Measurements from ENCODE around the gene CYP2S1. TPM values are rescaled to one million over a fixed set of nuclear protein-coding genes. Genes with fewer than 3 reads are reported as not detected.

The CYP2S1 gene
- total RNA-seq, 4 donors from 2014 or later, result 4.2 to 30.7 (median 14.9) TPM

DNA sequence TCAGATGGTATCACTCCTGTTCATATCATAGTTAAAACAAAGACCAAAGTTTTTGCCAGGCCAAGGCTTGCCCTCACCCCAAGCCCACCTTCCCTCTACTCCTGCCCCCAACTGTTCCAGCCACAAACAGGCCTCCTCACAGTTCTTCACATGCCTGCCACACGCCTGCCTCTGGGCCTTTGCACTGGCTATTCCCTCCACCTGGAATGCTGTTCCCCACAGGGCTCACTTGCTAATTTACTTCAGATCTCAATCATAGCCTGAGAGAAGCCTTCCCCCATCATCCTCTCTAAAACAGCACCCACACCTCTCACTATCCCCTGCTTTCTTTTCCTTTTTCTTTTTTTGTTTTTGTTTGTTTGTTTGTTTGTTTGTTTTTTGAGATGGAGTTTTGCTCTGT is 21.1 kb downstream of the CYP2S1 start:
- intact Hi-C loops (cut with DNase I; ENCODE audit: low total_unique reads), result no loop called here
- no peak for DNase-seq
- H3K27ac ChIP-seq, result no peak overlapping the region
- 82 to 100% methylated on average over 1 of the region's 1 CpG for WGBS, 2 donors (ENCODE audit: low coverage in 1 of 2)
- no peaks in the 10 kb centered on the region for H3K36me3 ChIP-seq
- H3K4me3 ChIP-seq, result no peak overlapping the region
- in situ Hi-C loops (cut with MboI; ENCODE audit: low pct_ligation_motif_present in 1 of 4, low pct_unique_long_range_greater_than_20kb in 1 of 4, low sequenced_read_pairs in 3 of 4), result loop anchor here in 1 of 4 donors (5.0 kb wide), 1 partner anchor 43 kb away; no protein-coding TSS in a partner anchor
- peaks cover 0 to 8% (median 4%) of the 10 kb centered on the region in 4 donors for H3K4me1 ChIP-seq
- H3K9me3 ChIP-seq, result no peaks in the 10 kb centered on the region
- TF ChIP-seq EP300 (IDR thresholded peaks at IDR 0.05; ENCODE audit: low read depth) (no peak), POLR2AphosphoS5 (IDR thresholded peaks at IDR 0.05) (no peak)
- H3K27me3 ChIP-seq, result peaks cover 5% of the 10 kb centered on the region

DNA sequence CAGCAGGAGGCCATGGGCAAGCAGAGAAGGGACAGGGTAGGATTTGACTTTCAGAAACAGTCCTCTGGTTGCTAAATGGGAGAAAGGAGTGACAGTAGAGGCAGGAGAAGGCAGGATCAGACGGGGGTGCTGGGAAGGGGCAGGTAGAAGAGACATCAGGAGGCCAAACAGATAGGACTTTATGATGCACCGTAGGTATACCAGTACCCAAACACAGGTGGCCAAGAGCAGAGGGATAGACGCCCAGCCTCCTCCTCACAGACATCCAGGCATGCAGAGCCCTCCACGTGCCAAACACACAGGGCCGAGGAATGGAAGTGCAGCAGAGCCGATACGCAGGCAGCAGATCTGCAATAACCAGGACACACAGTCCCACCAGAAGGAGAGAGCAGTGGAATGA is 24.7 kb downstream of the CYP2S1 start:
- intact Hi-C loops (cut with DNase I; ENCODE audit: low total_unique reads), result no loop called here

DNA sequence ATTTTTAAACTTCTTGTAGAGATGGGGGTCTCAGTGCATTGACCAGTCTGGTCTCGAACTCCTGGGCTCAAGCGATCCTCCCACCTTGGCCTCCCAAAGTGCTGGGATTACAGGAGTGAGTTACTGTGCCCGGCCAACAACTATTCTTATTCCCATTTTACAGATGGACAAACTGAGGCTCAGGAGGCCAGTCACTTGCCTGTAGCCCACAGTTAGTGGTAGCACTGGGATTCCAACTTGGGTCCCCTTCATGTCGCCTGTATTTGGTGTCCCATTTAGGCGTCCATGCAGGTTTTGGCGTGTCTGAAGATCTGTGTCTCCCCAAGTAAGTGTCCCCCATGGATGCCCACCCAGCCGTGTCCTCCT is 25.2 kb downstream of the CYP2S1 start:
- H3K27ac ChIP-seq, result peak overlapping the region; percentile 89 to 96 (median 90)
- 65% methylated on average over 7 of the region's 7 CpGs; no CpG with 5 or more reads in 1 of the 2 donors for WGBS, 2 donors (ENCODE audit: low coverage in 1 of 2)
- peak overlapping the region in 2 of 4 donors; percentile 46 to 55 for H3K4me3 ChIP-seq
- no peaks in the 10 kb centered on the region for H3K36me3 ChIP-seq
- in situ Hi-C loops (cut with MboI; ENCODE audit: low pct_ligation_motif_present in 1 of 4, low pct_unique_long_range_greater_than_20kb in 1 of 4, low sequenced_read_pairs in 3 of 4) (no loop called here), intact Hi-C loops (cut with DNase I; ENCODE audit: low total_unique reads) (no loop called here)
- peaks cover 29% of the 10 kb centered on the region for H3K27me3 ChIP-seq
- peaks cover 0 to 28% (median 6%) of the 10 kb centered on the region in 4 donors for H3K4me1 ChIP-seq
- no peak for TF ChIP-seq POLR2AphosphoS5 (IDR thresholded peaks at IDR 0.05)
- TF ChIP-seq POLR2A (IDR thresholded peaks at IDR 0.05), result no peak
- TF ChIP-seq, protein P1, sequence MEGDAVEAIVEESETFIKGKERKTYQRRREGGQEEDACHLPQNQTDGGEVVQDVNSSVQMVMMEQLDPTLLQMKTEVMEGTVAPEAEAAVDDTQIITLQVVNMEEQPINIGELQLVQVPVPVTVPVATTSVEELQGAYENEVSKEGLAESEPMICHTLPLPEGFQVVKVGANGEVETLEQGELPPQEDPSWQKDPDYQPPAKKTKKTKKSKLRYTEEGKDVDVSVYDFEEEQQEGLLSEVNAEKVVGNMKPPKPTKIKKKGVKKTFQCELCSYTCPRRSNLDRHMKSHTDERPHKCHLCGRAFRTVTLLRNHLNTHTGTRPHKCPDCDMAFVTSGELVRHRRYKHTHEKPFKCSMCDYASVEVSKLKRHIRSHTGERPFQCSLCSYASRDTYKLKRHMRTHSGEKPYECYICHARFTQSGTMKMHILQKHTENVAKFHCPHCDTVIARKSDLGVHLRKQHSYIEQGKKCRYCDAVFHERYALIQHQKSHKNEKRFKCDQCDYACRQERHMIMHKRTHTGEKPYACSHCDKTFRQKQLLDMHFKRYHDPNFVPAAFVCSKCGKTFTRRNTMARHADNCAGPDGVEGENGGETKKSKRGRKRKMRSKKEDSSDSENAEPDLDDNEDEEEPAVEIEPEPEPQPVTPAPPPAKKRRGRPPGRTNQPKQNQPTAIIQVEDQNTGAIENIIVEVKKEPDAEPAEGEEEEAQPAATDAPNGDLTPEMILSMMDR (IDR thresholded peaks at IDR 0.05), result no peak
- TF ChIP-seq EP300 (IDR thresholded peaks at IDR 0.05; ENCODE audit: low read depth), result no peak
- no peak for DNase-seq
- H3K9me3 ChIP-seq, result no peaks in the 10 kb centered on the region

More for the DNA sequence above, 24.7 kb downstream of the CYP2S1 start:
- no peak overlapping the region for H3K4me3 ChIP-seq
- no peaks in the 10 kb centered on the region for H3K36me3 ChIP-seq
- no peaks in the 10 kb centered on the region for H3K9me3 ChIP-seq
- H3K4me1 ChIP-seq, result peaks cover 0 to 28% (median 6%) of the 10 kb centered on the region in 4 donors
- peaks cover 29% of the 10 kb centered on the region for H3K27me3 ChIP-seq
- no peak for DNase-seq
- H3K27ac ChIP-seq, result peak overlapping the region; percentile 89 to 96 (median 90)
- in situ Hi-C loops (cut with MboI; ENCODE audit: low pct_ligation_motif_present in 1 of 4, low pct_unique_long_range_greater_than_20kb in 1 of 4, low sequenced_read_pairs in 3 of 4), result no loop called here
- WGBS, 2 donors (ENCODE audit: low coverage in 1 of 2), result 54 to 67% methylated on average over 1 to 7 of the region's 7 CpGs
- TF ChIP-seq POLR2A (IDR thresholded peaks at IDR 0.05) (no peak), EP300 (IDR thresholded peaks at IDR 0.05; ENCODE audit: low read depth) (no peak)
- TF ChIP-seq, protein P1 (IDR thresholded peaks at IDR 0.05), result no peak

DNA sequence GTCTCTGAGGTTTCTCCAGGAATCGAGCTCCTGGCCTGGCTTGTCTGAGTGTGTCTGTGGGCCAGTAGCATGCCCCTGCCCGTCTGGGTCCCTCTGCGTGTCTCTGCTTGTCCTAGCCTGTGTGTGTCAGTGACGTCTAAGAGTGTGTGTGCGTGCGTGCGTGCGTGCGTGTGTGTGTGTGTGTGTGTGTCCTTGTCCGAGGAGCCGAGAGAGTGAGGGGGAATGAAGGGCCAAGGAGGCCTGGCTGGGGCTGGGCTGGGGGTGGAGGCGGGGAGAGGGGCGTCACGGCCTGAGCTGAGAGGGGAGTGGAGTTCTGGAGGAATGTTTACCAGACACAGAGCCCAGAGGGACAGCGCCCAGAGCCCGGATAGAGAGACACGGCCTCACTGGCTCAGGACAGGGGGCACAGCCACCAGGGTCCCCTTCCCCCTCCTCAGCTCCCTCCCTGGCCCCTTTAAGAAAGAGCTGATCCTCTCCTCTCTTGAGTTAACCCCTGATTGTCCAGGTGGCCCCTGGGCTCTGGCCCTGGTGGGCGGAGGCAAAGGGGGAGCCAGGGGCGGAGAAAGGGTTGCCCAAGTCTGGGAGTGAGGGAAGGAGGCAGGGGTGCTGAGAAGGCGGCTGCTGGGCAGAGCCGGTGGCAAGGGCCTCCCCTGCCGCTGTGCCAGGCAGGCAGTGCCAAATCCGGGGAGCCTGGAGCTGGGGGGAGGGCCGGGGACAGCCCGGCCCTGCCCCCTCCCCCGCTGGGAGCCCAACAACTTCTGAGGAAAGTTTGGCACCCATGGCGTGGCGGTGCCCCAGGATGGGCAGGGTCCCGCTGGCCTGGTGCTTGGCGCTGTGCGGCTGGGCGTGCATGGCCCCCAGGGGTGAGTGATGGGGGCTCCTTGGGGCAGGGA is 25.8 kb downstream of the CYP2S1 start, which contains the start of gene AXL:
Gene AXL (plus strand): TSS at position 609 of the 893 bp plus-strand sequence. CDS start 170 bp downstream, at position 779.
- in situ Hi-C loops (cut with MboI; ENCODE audit: low pct_ligation_motif_present in 1 of 4, low pct_unique_long_range_greater_than_20kb in 1 of 4, low sequenced_read_pairs in 3 of 4), result no loop called here
- peak; percentile 64 for DNase-seq
- TF ChIP-seq POLR2AphosphoS5 (IDR thresholded peaks at IDR 0.05) (peak; percentile 41 to 66 (median 57)), POLR2A (IDR thresholded peaks at IDR 0.05) (peak; percentile 62)
- TF ChIP-seq, protein P1 (IDR thresholded peaks at IDR 0.05), result no peak

More for the DNA sequence above, 25.8 kb downstream of the CYP2S1 start, which contains the start of gene AXL:
- Histone ChIP-seq H3K36me3 (no peaks in the 10 kb centered on the region), H3K9me3 (no peaks in the 10 kb centered on the region), H3K27me3 (peaks cover 29% of the 10 kb centered on the region), H3K4me1 (peaks cover 0 to 28% (median 9%) of the 10 kb centered on the region in 4 donors), H3K4me3 (peak within 1 kb of the TSS; percentile 35 to 55 (median 50)), H3K27ac (peak within 1 kb of the TSS; percentile 89 to 96 (median 90))
- WGBS, 2 donors (ENCODE audit: low coverage in 1 of 2), result 8% methylated on average over 24 of the region's 32 CpGs; no CpG with 5 or more reads in 1 of the 2 donors
- intact Hi-C loops (cut with DNase I; ENCODE audit: low total_unique reads), result no loop called here
